ENCODE measurements around the gene CD83. TPM values are rescaled to one million over a fixed set of nuclear protein-coding genes. Genes with fewer than 3 reads are reported as not detected.
"Not testable (repeated sequence)": the region's sequence is repeated elsewhere in the genome, so short reads cannot be mapped to it uniquely, and the experiment has no call there.

Gene CD83, protein sequence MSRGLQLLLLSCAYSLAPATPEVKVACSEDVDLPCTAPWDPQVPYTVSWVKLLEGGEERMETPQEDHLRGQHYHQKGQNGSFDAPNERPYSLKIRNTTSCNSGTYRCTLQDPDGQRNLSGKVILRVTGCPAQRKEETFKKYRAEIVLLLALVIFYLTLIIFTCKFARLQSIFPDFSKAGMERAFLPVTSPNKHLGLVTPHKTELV
- 10 to 100 TPM; 45.6 to 48.3 TPM for total RNA-seq

DNA sequence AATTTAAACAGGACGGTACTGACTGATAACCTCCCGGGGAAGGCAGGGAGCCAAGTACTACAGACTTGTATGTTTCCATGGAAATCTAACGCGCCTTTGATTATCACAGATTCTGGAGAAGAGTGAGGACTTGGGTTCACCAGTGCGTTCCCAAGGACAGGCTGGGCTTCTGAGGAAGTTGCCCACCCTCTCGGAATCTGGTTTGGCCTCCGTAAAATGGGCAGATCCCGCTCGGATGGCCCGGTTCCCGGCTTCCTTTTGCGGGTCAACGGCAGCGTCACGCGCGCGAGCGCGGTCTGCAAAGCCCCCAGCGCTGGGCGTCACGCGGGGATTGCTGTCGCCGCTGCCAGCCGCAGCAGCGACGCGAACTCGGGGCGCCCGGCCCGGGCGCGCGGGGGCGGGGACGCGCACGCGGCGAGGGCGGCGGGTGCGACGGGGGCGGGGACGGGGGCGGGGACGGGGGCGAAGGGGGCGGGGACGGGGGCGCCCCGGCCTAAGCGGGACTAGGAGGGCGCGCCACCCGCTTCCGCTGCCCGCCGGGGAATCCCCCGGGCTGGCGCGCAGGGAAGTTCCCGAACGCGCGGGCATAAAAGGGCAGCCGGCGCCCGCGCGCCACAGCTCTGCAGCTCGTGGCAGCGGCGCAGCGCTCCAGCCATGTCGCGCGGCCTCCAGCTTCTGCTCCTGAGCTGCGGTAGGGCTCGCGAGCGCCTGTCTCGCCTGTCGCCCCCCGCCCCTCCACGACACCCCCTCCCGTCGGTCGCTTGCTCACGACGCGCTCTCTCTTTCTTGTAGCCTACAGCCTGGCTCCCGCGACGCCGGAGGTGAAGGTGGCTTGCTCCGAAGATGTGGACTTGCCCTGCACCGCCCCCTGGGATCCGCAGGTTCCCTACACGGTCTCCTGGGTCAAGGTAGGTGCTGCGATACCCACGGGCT, at the start of gene CD83:
CD83 (plus strand) TSS at position 615 of the 933 bp plus-strand sequence; CDS start at position 655, 40 bp downstream.
- CTCF ChIA-PET = interaction anchor here (1.2 kb wide), 1 partner anchor 542 kb away, joined by 3 read pairs; no protein-coding TSS in a partner anchor
- POLR2A ChIA-PET = no interaction called here

- CTCF ChIA-PET = interaction anchor here (0.6 to 1.4 kb wide), 3 partner anchors 12 to 1158 kb away, joined by 3 to 5 read pairs (median 4); no protein-coding TSS in a partner anchor
- POLR2A ChIA-PET = no interaction called here
Measured at GRCh38 chr6:14068133-14068532, 49.4 kb upstream of the CD83 start.

GRCh38 chr6:14068623-14069022, 48.9 kb upstream of the CD83 start:
- POLR2A ChIA-PET = no interaction called here

GRCh38 chr6:14070457-14070856, 47.1 kb upstream of the CD83 start:
- ChIA-PET CTCF (no interaction called here), POLR2A (no interaction called here)

More at GRCh38 chr6:14068623-14069022, 48.9 kb upstream of the CD83 start:
- CTCF ChIA-PET = interaction anchor here (0.6 to 1.4 kb wide), 3 partner anchors 12 to 1157 kb away, joined by 3 to 5 read pairs (median 4); no protein-coding TSS in a partner anchor

GRCh38 chr6:14072084-14072483, 45.5 kb upstream of the CD83 start:
- ChIA-PET CTCF (interaction anchor here (0.7 kb wide), 1 partner anchor 41 kb away, joined by 3 read pairs; no protein-coding TSS in a partner anchor), POLR2A (no interaction called here)

DNA sequence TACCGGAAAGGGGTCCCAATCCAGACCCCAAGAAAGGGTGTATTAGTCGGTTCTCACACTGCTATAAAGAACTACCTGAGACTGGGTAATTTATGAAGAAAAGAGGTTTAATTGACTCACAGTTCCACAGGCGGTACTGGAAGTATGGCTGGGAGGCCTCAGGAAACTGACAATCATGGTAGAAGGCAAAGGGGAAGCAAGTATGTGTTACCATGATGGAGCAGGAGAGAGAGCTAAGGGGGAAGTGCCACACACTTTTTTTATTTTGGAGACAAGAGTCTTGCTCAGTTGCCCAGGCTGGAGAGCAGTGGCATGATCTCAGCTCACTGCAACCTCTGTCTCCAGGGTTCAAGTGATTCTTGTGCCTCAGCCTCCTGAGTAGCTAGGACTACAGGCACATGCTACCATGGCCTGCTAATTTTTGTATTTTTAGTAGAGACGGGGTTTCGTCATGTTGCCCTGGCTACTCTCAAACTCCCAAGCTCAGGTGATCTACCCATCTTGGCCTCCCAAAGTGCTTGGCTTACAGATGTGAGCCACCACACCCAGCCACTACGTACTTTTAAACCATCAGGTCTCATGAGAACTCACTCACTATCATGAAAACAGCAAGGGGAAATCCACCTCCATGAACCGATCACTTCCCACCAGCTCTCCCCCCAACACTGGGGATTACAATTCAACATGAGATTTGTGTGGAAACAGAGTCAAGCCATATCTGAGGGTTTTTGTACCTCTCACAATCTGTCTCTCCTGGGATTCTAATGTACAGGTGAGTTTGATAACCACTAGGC, 43.8 kb upstream of the CD83 start:
- POLR2A ChIA-PET = not testable (repeated sequence)
- CTCF ChIA-PET = interaction anchor here (1.6 kb wide), 1 partner anchor 9 kb away, joined by 3 read pairs; no protein-coding TSS in a partner anchor

- ChIA-PET POLR2A (no interaction called here), CTCF (interaction anchor here (1.6 kb wide), 1 partner anchor 8 kb away, joined by 3 read pairs; no protein-coding TSS in a partner anchor)
Measured at GRCh38 chr6:14074476-14075094, 43.0 kb upstream of the CD83 start.

DNA sequence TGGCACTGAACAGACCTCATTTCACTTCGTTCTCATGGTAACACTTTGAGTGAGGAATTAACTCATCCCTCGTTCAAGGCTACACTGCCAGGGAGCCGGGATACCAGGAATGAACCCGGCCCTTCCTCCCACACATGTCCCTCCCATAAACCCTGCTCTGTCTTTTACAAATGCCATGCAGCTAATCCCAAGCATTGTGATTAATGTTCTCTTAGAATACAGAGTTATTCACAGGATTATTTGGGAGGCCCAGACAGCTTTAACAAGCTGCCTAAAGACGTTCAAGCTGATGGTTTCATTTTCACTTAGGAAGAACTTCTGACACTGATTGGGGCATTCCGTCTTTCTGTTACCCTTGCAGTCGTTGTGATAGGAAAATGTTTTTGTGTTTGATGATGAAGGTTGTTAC, 42.5 kb upstream of the CD83 start:
- ChIA-PET POLR2A (interaction anchor here (0.6 kb wide), 1 partner anchor 702 kb away, joined by 8 read pairs; no protein-coding TSS in a partner anchor), CTCF (interaction anchor here (1.6 kb wide), 1 partner anchor 8 kb away, joined by 3 read pairs; no protein-coding TSS in a partner anchor)

DNA sequence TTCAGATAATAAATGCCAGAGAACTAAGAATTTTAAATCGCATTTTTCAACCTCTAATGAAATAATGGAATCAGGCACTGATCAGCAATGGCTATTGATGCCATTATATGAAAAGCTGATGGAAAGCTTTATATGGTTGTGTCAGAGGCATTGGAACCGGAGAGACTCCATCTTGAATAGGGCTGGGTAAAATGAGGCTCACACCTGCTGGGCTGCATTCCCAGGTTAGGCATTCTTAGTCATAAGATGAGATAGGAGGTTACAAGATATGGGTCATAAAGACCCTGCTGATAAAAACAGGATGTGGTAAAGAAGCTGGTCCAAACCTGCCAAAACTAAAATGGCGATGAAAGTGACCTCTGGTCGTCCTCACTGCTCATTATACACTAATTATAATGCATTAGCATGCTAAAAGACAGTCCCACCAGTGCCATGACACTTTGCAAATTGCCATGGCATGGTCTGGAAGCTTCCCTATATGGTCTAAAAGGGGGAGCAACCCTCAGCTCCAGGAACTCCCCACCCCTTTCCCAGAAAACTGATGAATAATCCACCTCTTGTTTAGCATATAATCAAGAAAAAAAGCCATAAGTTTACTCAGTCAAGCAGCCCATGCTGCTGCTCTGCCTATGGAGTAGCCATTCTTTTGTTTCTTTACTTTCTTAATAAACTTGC, 40.2 kb upstream of the CD83 start:
- ChIA-PET POLR2A (no interaction called here), CTCF (no interaction called here)

- POLR2A ChIA-PET = no interaction called here
- CTCF ChIA-PET = interaction anchor here (0.7 kb wide), 1 partner anchor 36 kb away, joined by 3 read pairs; no protein-coding TSS in a partner anchor
Measured at GRCh38 chr6:14079433-14079832, 38.1 kb upstream of the CD83 start.

DNA sequence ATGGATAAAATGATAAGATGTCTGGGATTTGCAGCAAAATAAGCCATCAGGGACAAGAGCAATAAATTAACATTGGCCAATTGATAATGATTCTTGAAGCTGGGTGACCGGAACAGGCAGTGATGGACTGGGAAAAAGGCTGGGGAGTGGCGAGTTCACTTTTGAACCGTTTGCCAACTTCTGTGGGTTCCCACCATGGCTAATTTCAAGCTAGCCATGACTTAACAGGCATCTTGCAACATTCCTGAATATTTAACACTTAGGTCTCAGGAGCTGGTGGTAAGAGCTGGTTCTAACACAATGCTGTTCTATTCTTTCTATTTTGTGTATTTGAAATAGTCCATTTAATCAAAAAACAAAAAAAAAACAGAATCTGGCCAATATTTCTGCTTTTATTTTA, 37.6 kb upstream of the CD83 start:
- ChIA-PET CTCF (interaction anchor here (0.7 kb wide), 2 partner anchors 11 to 36 kb away, joined by 3 read pairs; no protein-coding TSS in a partner anchor), POLR2A (no interaction called here)

DNA sequence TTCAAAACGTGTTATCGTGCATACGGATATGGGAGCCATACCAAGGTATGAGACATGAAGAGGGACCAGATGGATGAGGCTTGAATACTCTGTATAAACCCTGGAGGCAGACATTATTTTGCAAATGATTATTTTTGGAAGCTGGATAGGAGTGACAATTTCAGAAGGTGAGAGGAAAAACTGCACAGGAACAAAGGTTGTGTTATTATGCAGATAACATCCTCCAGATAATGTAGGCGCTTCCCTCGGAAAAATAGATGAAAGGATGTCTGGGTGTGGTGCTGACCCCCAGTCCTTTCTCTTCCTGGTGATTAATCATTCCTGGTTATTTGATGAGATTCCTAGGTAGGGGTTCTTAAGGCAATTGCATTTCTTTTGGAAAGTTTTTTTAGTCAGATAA, 36.4 kb upstream of the CD83 start:
- ChIA-PET POLR2A (no interaction called here), CTCF (no interaction called here)

GRCh38 chr6:14082771-14083170, 34.8 kb upstream of the CD83 start:
- ChIA-PET CTCF (interaction anchor here (1.2 kb wide), 1 partner anchor 9 kb away, joined by 3 read pairs; no protein-coding TSS in a partner anchor), POLR2A (no interaction called here)

GRCh38 chr6:14083262-14083661, 34.3 kb upstream of the CD83 start:
- POLR2A ChIA-PET = no interaction called here
- CTCF ChIA-PET = interaction anchor here (1.2 kb wide), 1 partner anchor 9 kb away, joined by 3 read pairs; no protein-coding TSS in a partner anchor

- POLR2A ChIA-PET = no interaction called here
Measured at GRCh38 chr6:14083751-14084150, 33.8 kb upstream of the CD83 start.

GRCh38 chr6:14084388-14084787, 33.2 kb upstream of the CD83 start:
- ChIA-PET CTCF (no interaction called here), POLR2A (no interaction called here)

More at GRCh38 chr6:14083751-14084150, 33.8 kb upstream of the CD83 start:
- CTCF ChIA-PET = no interaction called here

DNA sequence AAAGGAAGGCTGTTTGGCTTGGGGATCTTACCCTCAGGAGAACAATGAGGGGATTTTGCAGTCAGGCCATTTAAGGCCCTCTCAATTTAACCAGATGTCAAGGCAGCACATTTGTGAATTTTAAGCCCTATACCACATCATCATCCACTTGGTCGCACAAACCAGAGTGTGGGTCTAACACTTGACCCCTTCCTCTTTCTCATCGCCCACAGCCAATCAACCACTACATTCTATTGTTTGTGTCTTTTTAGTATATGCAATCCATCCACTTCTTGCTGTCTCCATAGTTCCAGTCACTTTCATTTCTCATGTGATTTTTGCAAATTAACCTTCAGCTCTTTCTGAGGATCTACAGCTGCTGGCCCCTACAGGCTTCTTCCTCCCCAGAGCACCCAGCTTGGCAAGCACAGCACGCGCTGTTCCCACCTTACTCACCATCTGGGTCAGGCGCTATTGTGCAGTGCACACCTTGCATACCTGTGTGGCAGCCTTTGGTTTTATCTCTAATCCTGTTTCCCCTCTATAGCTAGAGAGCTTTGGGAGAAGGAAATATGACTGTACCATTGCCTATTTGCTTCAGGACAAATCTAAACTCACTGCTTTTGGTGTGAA, 32.3 kb upstream of the CD83 start:
- CTCF ChIA-PET = no interaction called here
- POLR2A ChIA-PET = no interaction called here

DNA sequence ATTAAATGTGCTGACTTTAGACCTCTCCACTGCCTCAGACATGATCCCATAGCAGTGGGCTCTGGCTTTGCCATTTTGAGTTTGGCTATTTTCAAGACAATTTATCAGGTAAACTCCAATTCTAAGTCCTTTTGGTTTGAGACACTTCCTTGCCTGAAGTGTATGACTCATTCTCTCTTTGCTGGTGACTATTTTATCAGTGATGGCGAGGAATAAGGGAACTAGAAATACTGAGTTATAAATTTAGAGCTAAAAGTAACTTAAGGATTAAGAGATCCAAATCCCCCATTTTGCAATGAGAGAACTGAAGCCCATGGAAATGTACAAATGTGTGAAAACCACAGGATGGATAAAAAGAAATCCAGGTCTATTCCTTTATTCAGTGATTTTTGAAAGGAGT, 30.9 kb upstream of the CD83 start:
- ChIA-PET POLR2A (no interaction called here), CTCF (no interaction called here)

Measured in activated CD8-positive, alpha-beta memory T cell treated with anti-CD3 and anti-CD28 coated beads for 36 hours (primary cell).